ENCODE data around the gene RNF141.

Gene RNF141

DNA sequence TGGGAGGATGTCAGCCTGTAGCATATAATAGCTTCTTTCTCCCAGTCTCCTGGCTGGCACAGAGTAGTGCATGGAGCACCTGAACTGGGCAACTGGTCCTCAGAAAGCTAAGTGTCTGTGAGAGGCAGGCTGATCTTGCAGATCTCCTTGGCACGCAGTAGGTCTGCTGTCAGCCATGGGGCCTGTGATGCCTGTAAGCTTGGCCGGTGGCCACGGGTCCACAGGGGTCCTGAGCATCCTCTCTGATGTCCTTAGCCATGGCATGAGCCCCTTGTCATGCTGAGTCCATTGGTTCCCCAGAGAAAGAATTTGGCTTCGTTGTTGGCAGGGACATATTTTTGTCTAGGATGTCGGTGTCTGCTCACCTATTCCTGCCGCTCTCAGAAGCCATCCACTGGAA lies 61.0 kb downstream of the RNF141 start:
- no peak for DNase-seq (ENCODE audit: low spot score)

DNA sequence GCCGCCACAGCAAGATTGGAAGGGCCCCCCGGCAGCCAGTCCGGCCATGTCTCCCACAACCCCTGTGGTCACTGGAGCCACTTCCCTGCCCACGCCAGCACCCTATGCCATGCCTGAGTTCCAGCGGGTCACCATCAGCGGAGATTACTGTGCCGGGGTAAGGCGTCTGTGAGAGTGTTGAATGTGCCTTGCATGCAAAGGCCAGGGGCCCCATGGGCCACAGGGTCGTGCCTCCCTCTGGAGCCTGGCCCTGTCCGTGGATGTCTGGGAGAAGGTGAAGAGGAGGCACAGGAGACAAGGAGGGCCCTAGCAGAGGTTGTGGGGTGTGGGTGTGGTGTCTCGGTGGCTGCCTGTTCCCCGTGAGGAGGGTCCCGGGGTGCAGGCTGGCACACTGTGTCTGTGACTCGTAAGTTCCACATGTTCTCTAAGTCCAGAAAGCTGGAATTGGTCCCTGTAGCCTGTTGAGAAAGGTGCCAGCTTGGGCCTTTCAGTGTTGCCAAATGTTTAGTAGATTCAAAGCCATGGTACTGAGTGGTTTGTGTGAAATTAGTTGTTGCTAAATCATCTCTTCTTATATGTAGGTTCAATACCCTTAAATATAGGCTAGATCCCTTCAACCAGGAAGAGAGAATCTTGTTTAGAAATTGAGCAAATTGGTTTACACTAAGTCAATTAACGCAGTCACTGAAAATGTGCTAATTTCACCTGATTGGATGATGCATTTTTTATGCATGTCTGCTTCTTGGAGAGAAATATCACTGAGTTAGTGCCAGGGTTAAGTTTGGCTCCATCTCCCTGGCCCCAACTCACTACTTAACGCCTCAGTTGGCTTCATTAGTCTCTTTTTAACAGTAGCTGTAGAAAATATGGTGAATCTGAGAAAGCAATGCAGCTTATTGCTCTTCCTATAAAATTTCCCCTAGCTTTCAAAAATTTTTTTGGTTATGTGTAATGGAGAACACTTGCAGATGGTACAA lies 62.1 kb downstream of the RNF141 start:
- no peak for DNase-seq (ENCODE audit: low spot score)

DNA sequence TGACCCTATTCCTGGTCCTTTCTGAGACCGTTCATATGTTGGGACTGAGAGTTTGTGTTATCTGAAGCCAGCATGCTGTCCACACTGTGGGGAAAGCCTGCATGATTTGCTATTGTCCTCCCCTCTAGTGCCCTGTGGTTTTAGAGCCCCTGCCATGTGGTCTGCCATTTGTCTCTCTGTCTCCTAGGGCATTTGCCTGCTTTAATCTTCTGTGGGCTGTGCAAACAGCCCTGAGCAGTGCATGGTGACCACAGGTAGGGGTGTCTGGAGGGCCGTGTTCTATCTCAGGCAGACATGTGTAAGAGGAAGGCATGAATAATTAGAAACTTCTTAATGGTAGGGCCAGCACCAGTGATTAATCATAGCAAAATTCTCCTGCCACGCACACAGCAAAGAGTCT lies 62.9 kb downstream of the RNF141 start:
- DNase-seq (ENCODE audit: low spot score) = no peak

- DNase-seq (ENCODE audit: low spot score) = no peak
These were observed 63.3 kb downstream of the RNF141 start for GRCh38 chr11:10477690-10478046.

GRCh38 chr11:10476927-10477689 lies 63.9 kb downstream of the RNF141 start:
- DNase-seq (ENCODE audit: low spot score) = no peak

DNA sequence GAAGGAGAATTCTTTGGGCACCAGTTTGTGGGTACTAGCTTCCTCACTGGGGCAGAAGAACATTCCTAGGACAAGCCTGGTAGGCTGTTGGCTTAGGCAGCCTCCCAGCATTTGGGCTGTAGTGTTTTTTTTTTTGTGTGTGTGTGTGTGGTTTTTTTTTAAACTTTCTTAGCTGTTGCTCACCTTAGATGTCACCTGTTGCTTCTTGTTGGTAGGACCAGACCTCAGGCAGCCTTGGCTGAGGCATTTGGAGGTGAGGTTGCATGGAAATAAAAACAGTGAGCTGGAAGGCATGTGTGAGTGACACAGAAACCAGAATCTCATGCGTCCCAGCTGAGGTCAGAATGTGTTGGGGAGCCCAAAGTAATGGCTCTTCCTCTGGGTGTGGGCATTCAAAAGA lies 64.6 kb downstream of the RNF141 start:
- DNase-seq (ENCODE audit: low spot score) = no peak

- DNase-seq (ENCODE audit: low spot score) = no peak
These were observed 66.4 kb downstream of the RNF141 start for GRCh38 chr11:10474551-10474950.

DNA sequence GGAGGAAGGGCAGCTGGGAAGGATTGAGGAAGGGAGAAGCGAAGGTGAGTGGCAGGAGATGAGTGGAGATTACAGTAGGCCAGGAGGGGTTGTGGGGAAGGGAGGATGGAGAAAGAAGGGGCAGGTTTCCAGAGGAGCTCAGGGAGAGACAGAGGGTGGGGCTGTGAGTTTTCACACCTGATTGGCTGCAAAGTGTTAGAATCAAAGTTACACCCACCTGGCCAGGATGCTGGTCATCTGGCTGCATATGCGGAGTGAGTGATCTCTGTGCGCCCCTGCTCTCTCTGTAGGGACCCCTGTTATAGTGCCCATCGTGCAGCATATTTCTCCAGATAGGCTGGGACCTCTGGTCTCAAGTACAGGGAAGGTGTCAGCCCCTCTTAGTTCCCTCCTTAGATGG lies 67.6 kb downstream of the RNF141 start:
- no peak for DNase-seq (ENCODE audit: low spot score)

GRCh38 chr11:10462746-10463300 lies 78.2 kb downstream of the RNF141 start:
- DNase-seq (ENCODE audit: low spot score) = no peak

Measured in CD4-positive, alpha-beta T cell treated with Interleukin-2 at 100 ng/mL for 4 hours (primary cell).